ENCODE measurements around the gene PSMB7.

PSMB7 gene

GRCh38 chr9:124410321-124410913, 4.8 kb downstream of the PSMB7 start:
- DNase-seq (ENCODE audit: low read depth): no peak

- peak; percentile 63 for DNase-seq (ENCODE audit: low read depth)
Measured at GRCh38 chr9:124409410-124409809, 5.8 kb downstream of the PSMB7 start.

GRCh38 chr9:124403246-124403645, 12.0 kb downstream of the PSMB7 start:
- DNase-seq (ENCODE audit: low read depth): no peak

- DNase-seq (ENCODE audit: low read depth): peak; percentile 79
Measured at GRCh38 chr9:124399968-124400940, 15.0 kb downstream of the PSMB7 start.

GRCh38 chr9:124399323-124399967, 15.8 kb downstream of the PSMB7 start:
- no peak for DNase-seq (ENCODE audit: low read depth)

GRCh38 chr9:124398191-124398935, 16.9 kb downstream of the PSMB7 start:
- DNase-seq (ENCODE audit: low read depth): no peak

- DNase-seq (ENCODE audit: low read depth): no peak
Measured at GRCh38 chr9:124395826-124396225, 19.4 kb downstream of the PSMB7 start.

- DNase-seq (ENCODE audit: low read depth): no peak
Measured at GRCh38 chr9:124394596-124394995, 20.6 kb downstream of the PSMB7 start.

GRCh38 chr9:124394167-124394566, 21.1 kb downstream of the PSMB7 start:
- no peak for DNase-seq (ENCODE audit: low read depth)

GRCh38 chr9:124392871-124393460, 22.3 kb downstream of the PSMB7 start:
- DNase-seq (ENCODE audit: low read depth): peak; percentile 74

GRCh38 chr9:124392254-124392870, 22.9 kb downstream of the PSMB7 start:
- no peak for DNase-seq (ENCODE audit: low read depth)

GRCh38 chr9:124390794-124391658, 24.2 kb downstream of the PSMB7 start:
- peak; percentile 79 for DNase-seq (ENCODE audit: low read depth)

GRCh38 chr9:124389146-124389939, 25.9 kb downstream of the PSMB7 start:
- DNase-seq (ENCODE audit: low read depth): no peak

- DNase-seq (ENCODE audit: low read depth): no peak
Measured at GRCh38 chr9:124388275-124389048, 26.8 kb downstream of the PSMB7 start.

- peak; percentile 55 for DNase-seq (ENCODE audit: low read depth)
Measured at GRCh38 chr9:124386201-124386600, 29.0 kb downstream of the PSMB7 start.

- DNase-seq (ENCODE audit: low read depth): no peak
Measured at GRCh38 chr9:124385623-124386022, 29.6 kb downstream of the PSMB7 start.

GRCh38 chr9:124384846-124385245, 30.4 kb downstream of the PSMB7 start:
- no peak for DNase-seq (ENCODE audit: low read depth)

- DNase-seq (ENCODE audit: low read depth): no peak
Measured at GRCh38 chr9:124384210-124384609, 31.0 kb downstream of the PSMB7 start.
